NT2/D1 (cell line): ENCODE data around the gene GTF2H2C.
"Not testable (repeated sequence)": the region's sequence is repeated elsewhere in the genome, so short reads cannot be mapped to it uniquely, and the experiment has no call there.

ENCODE experiments used
- DNase-seq: peaks from one replicate; pipeline ENCODE4 v3.0.0-alpha.2; 2011; ENCODE audit warnings: low read depth, low spot score
- H3K27me3 ChIP-seq: 2 replicates; pipeline ENCODE4 v1.6.0; 2011; ENCODE audit warnings: mild to moderate bottlenecking; ENCODE audit not compliant: insufficient read length, insufficient read depth
- H3K36me3 ChIP-seq: 2 replicates; pipeline ENCODE4 v1.6.1; 2011; ENCODE audit warnings: mild to moderate bottlenecking, low read length, mixed read lengths; ENCODE audit not compliant: insufficient read depth, insufficient read length
- H3K4me1 ChIP-seq: 2 replicates; pipeline ENCODE4 v1.5.1; 2011; ENCODE audit not compliant: insufficient read depth, insufficient read length
- H3K4me3 ChIP-seq: 2 replicates; pipeline ENCODE4 v1.5.1; 2011; ENCODE audit warnings: low read depth; ENCODE audit not compliant: insufficient read length
- H3K9ac ChIP-seq: 2 replicates; pipeline ENCODE4 v1.6.0; 2011; ENCODE audit warnings: low read depth; ENCODE audit not compliant: insufficient read length
- H3K9me3 ChIP-seq: 2 replicates; pipeline ENCODE4 v1.5.1; 2011; ENCODE audit warnings: mild to moderate bottlenecking, low read length; ENCODE audit not compliant: insufficient read depth

The GTF2H2C gene

DNA sequence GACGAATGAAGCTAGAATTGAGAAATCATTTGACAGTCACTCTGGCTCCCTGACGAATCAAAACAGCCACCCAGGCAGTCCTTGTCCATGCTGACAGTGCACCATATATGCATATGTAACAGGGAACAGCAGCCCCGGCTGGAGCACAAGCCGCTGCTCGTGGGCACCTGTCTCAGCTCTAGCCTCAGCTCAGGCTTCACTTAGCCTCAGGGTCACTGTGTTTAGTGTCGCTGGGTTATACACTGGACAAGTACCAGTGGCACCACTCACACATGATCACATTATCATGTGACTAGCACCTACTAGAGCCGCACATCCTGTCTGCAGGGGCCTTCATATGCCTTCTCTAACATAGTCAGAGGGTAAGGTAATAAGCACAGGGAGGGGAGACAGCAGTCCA is 54.9 kb downstream of the GTF2H2C start:
- not testable (repeated sequence) for H3K27me3 ChIP-seq, DNase-seq, H3K4me1 ChIP-seq, H3K9ac ChIP-seq, H3K36me3 ChIP-seq, H3K4me3 ChIP-seq, H3K9me3 ChIP-seq

DNA sequence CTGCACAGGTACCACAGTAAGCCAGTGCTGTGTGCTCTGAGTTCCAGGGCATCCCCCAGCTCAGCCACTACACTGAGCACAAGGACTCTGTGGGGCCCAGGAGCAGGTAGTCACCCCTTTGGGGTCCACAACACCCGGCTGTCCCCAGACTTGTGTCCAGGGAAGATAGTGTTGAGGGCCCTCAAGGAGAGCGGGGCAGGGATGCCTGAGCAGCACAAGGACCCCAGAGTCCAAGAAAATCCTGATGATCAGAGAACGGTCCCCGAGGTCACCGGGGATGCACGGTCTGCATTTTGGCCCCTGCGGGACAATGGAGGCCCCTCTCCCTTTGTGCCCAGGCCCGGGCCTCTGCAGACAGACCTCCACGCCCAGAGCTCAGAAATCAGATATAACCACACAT is 71.9 kb downstream of the GTF2H2C start:
- not testable (repeated sequence) for H3K27me3 ChIP-seq, DNase-seq

More for the DNA sequence above, 71.9 kb downstream of the GTF2H2C start:
- H3K9me3 ChIP-seq, H3K4me1 ChIP-seq, H3K36me3 ChIP-seq, H3K9ac ChIP-seq, H3K4me3 ChIP-seq: not testable (repeated sequence)
